Sciatic nerve (tissue), 2 donors: Measurements from ENCODE around the gene KLHL25. TPM values are rescaled to one million over a fixed set of nuclear protein-coding genes. Genes with fewer than 3 reads are reported as not detected.

ENCODE experiments used
- ATAC-seq: fragments of 200-7000 bp; cut with Tn5 transposase; one replicate; pipeline ENCODE4 v1.9.1; 2020; ENCODE audit warnings: mild to moderate bottlenecking, moderate library complexity
- DNase-seq: peaks from one replicate; pipeline ENCODE4 v3.0.0-alpha.2; 2020; ENCODE audit warnings: low spot score
- intact Hi-C: fragments of 100-400 bp; cut with DNase I; formaldehyde crosslinking; loops from one replicate; pipeline ENCODE4 v1.14.2; 2022
- total RNA-seq: library from RNA; stranded (reverse); fragmentation: NEBNext Ultra II Directional; extraction: Animal tissue kit (Norgen Biotek cat#: 25700); gene quantifications from one replicate; pipeline ENCODE4 v1.2.1, GENCODE V29; 2021
- donor health status: DM: no; HTN: no; CAD: no.
- donor health status: DM: no; HTN: no; CAD: no.

Gene KLHL25
- total RNA-seq, 1 donor from 2014 or later, result 6.2 TPM

- DNase-seq (no peak), ATAC-seq (peak; percentile 73)
- intact Hi-C loops, result no loop called here
These were observed 30.0 kb downstream of the KLHL25 start for GRCh38 chr15:85764649-85765277.

- intact Hi-C loops, result no loop called here
- peak; percentile 15 for ATAC-seq
- DNase-seq, result no peak
These were observed 30.8 kb downstream of the KLHL25 start for GRCh38 chr15:85763673-85764633.

GRCh38 chr15:85763157-85763556, 31.6 kb downstream of the KLHL25 start:
- intact Hi-C loops, result no loop called here
- no peak for ATAC-seq
- no peak for DNase-seq

- intact Hi-C loops, result no loop called here
- no peak for ATAC-seq
- no peak for DNase-seq
These were observed 32.0 kb downstream of the KLHL25 start for GRCh38 chr15:85762756-85763127.

- no peak for ATAC-seq
- no peak for DNase-seq
- intact Hi-C loops, result no loop called here
These were observed 32.5 kb downstream of the KLHL25 start for GRCh38 chr15:85762039-85762755.

GRCh38 chr15:85761635-85762034, 33.1 kb downstream of the KLHL25 start:
- intact Hi-C loops, result no loop called here
- DNase-seq, result no peak
- ATAC-seq, result no peak

GRCh38 chr15:85760531-85761371, 34.0 kb downstream of the KLHL25 start:
- intact Hi-C loops, result no loop called here
- ATAC-seq, result no peak
- no peak for DNase-seq

GRCh38 chr15:85760049-85760448, 34.7 kb downstream of the KLHL25 start:
- intact Hi-C loops, result no loop called here
- ATAC-seq, result no peak
- no peak for DNase-seq

- intact Hi-C loops, result no loop called here
These were observed 35.3 kb downstream of the KLHL25 start for GRCh38 chr15:85759376-85759775.

GRCh38 chr15:85758655-85758978, 36.1 kb downstream of the KLHL25 start:
- ATAC-seq, result no peak
- DNase-seq, result no peak
- intact Hi-C loops, result no loop called here

More at GRCh38 chr15:85759376-85759775, 35.3 kb downstream of the KLHL25 start:
- DNase-seq, result no peak
- ATAC-seq, result no peak

- DNase-seq (peak; percentile 41), ATAC-seq (no peak)
- intact Hi-C loops, result no loop called here
These were observed 36.6 kb downstream of the KLHL25 start for GRCh38 chr15:85757939-85758654.

GRCh38 chr15:85757073-85757938, 37.4 kb downstream of the KLHL25 start:
- intact Hi-C loops, result no loop called here
- DNase-seq, result peak; percentile 46
- ATAC-seq, result no peak

GRCh38 chr15:85756411-85757072, 38.2 kb downstream of the KLHL25 start:
- intact Hi-C loops, result no loop called here
- no peak for ATAC-seq
- DNase-seq, result peak; percentile 54

GRCh38 chr15:85755942-85756341, 38.8 kb downstream of the KLHL25 start:
- DNase-seq (peak; percentile 50), ATAC-seq (no peak)
- intact Hi-C loops, result no loop called here

GRCh38 chr15:85755471-85755870, 39.3 kb downstream of the KLHL25 start:
- intact Hi-C loops, result no loop called here
- peak; percentile 33 for DNase-seq
- no peak for ATAC-seq

- intact Hi-C loops, result no loop called here
- ATAC-seq (no peak), DNase-seq (peak; percentile 59)
These were observed 39.7 kb downstream of the KLHL25 start for GRCh38 chr15:85754989-85755388.
